Body of pancreas (tissue), 4 donors: ENCODE data around the gene MXI1.

ENCODE experiments used
- CTCF ChIP-seq, 7 experiments: fragments of 450-650 bp in 4 of 7; fragments of 200-600 bp in 3 of 7; sonication (generic) in 3 of 7; IDR thresholded peaks; one replicate each; pipeline ENCODE4 v1.5.1; 2016 to 2019; ENCODE audit warnings: antibody characterized with exemption in 7 of 7
- POLR2A ChIP-seq, 3 donors: fragments of 450-650 bp; IDR thresholded peaks; one replicate each; pipeline ENCODE4 v1.6.1; 2016; ENCODE audit warnings: antibody characterized with exemption in 3 of 3, mild to moderate bottlenecking in 2 of 3

GRCh38 chr10:110219884-110220283 lies 12.5 kb downstream of the MXI1 start:
- TF ChIP-seq CTCF (IDR thresholded peaks at IDR 0.05) (no peak), POLR2A (IDR thresholded peaks at IDR 0.05) (no peak)
